D721Med (cell line): ENCODE data around the gene CELF5.
"Not testable (repeated sequence)": the region's sequence is repeated elsewhere in the genome, so short reads cannot be mapped to it uniquely, and the experiment has no call there.

Experiments
- DNase-seq: peaks from one replicate; pipeline ENCODE4 v3.0.0; 2011; ENCODE audit warnings: low spot score; ENCODE audit not compliant: insufficient read length
- FAIRE-seq: peaks from 2 replicates; lab custom pipeline; 2011; peaks lifted over from hg19 to GRCh38; lab: Jason Lieb, UNC
- TF ChIP-seq, protein P1 (sequence below): IDR thresholded peaks from 2 replicates; pipeline ENCODE4 v1.5.1; 2012; ENCODE audit warnings: mild to moderate bottlenecking, control low read depth; ENCODE audit not compliant: insufficient read depth; ENCODE audit errors: missing control alignments

The CELF5 gene

DNA sequence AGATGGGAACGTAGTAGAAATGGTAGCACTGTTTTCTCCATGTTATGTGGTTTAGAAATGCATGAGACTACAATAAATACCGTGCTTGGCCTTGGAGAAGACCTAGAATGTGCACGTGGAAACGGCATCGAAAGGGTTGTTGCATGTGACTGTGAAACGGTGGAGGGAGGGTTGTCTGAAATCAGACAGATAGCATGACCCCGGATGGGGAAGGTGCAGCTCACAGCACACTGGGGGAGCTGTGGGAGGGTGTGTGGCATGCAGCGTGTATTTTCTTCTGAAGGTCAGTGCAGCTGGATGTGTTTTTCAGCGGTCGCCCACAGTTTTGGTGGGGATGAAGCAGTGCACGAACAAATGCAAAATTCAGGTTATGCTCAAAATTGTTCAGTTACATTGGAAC lies 63.4 kb downstream of the CELF5 start:
- TF ChIP-seq, protein P1, sequence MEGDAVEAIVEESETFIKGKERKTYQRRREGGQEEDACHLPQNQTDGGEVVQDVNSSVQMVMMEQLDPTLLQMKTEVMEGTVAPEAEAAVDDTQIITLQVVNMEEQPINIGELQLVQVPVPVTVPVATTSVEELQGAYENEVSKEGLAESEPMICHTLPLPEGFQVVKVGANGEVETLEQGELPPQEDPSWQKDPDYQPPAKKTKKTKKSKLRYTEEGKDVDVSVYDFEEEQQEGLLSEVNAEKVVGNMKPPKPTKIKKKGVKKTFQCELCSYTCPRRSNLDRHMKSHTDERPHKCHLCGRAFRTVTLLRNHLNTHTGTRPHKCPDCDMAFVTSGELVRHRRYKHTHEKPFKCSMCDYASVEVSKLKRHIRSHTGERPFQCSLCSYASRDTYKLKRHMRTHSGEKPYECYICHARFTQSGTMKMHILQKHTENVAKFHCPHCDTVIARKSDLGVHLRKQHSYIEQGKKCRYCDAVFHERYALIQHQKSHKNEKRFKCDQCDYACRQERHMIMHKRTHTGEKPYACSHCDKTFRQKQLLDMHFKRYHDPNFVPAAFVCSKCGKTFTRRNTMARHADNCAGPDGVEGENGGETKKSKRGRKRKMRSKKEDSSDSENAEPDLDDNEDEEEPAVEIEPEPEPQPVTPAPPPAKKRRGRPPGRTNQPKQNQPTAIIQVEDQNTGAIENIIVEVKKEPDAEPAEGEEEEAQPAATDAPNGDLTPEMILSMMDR = no peak
- FAIRE-seq = no peak
- no peak for DNase-seq

DNA sequence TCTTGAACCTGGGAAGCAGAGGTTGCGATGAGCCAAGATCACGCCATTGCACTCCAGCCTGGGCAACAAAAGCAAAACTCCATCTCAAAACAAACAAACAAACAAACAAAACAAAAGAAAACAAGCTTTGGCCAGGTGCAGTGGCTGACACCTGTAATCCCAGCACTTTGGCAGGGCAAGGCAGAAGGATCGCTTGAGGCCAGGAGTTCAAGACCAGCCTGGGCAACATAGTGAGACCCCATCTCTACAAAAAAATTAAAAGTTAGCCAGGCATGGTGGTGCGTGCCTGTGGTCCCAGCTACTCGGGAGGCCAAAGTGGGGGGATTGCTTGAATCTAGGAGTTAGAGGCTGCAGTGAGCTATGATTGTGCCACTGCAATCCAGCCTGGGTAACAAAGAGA lies 64.0 kb downstream of the CELF5 start:
- not testable (repeated sequence) for DNase-seq, FAIRE-seq

DNA sequence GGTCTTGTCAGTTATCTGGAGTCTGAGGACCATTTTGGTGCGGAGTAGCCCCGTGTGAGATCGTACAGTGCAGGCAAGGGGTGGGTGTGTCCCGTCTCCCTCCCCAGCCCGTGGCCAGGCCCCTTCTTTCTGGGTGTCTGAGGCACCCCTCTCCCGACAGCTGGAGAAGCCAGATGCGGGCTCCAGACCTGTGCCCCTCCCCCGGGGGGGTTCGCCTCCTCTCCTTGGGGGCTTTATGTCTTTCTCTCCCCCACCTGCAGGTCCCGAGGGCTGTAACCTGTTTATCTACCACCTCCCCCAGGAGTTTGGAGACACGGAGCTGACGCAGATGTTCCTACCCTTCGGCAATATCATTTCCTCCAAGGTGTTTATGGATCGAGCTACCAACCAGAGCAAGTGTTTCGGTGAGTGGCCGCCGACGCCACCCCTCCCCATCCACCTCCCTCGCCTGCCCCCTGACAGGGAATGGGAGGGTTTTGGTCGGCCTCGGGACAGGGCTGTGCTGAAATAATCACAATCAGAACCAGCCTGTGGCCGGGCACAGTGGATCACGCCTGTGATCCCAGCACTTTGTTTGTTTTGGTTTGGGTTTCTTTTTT lies 65.6 kb downstream of the CELF5 start:
- FAIRE-seq (no peak), DNase-seq (no peak)
- TF ChIP-seq, protein P1 = no peak

DNA sequence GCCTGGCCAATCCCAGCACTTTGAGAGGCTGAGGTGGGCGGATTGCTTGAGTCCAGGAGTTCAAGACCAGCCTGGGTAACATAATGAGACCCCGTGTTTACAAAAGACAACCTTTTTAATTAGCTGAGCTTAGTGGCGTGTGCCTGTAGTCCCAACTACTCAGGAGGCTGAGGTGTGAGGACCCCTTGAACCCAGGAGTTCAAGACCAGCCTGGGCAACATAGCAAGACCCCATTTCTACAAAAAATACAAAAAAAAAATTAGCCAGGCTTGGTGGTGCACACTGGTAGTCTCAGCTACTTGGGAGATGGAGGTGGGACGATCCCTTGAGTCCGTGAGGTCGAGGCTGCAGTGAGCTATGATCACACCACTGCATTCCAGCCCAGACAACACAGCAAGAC lies 66.4 kb downstream of the CELF5 start:
- FAIRE-seq, DNase-seq: not testable (repeated sequence)

DNA sequence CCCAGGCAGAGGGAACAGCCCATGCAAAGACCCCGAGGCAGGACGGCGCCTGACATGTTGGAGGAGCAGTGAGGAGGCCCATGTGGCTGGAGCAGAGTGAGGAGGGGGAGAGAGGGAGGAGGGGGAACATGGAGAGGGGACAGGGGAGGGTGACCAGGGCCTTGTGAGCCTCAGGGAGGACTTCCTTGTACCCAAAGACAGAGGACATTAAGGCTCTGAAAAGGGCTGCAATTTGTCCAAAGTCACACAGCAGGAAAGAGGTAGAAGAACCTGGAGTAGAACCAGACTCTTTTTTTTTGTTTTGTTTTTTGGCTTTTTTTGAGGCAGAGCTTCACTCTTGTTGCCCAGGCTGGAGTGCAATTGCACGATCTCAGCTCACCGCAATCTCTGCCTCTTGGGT lies 67.2 kb downstream of the CELF5 start:
- FAIRE-seq = no peak
- TF ChIP-seq, protein P1 = no peak
- DNase-seq = no peak

DNA sequence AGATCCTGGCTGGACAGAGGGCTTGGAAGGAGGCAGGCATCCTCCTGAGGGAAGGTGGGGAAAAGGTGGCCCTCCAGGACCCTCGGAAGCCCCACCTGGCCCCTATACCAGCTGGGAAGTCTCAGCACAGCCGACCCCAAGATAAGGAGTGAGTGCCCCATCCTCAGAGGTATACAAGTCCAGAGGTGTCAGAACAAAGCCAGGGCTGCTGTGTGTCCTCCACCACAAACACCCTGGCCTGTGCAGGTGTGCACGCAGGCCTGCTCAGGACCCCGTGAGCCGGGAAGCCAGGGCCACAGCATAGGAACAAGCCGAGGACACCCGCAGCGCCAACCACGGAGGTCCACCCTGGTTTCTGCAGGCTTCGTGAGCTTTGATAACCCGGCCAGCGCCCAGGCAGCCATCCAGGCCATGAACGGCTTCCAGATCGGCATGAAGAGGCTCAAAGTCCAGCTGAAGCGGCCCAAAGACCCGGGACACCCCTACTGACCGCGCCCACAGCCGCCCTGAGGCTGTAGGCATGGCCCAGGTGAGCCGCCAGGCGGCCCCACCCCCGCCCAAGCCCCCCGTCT lies 68.6 kb downstream of the CELF5 start:
- FAIRE-seq = no peak
- TF ChIP-seq, protein P1 = no peak
- DNase-seq = no peak

DNA sequence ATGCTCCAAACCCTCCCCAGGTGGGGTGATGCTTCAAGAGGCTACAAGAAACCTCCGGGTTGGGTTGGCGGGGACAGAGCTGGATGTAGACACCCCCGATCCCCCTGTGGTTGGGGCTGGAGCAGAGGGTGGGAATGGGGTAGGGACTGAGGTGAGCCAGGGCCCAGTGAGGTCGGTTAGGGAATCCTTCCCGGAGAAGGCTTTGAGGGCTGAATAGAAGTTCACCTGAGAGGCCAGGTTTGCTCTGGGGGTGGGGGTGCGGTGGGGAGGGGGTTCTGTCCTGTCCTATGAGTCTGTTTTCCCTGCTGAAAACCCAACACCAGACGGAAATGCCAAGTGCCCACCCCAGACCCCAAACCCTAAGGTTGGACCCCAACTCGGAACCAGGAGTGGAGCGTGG lies 69.1 kb downstream of the CELF5 start:
- DNase-seq = no peak
- no peak for FAIRE-seq
- TF ChIP-seq, protein P1 = no peak

DNA sequence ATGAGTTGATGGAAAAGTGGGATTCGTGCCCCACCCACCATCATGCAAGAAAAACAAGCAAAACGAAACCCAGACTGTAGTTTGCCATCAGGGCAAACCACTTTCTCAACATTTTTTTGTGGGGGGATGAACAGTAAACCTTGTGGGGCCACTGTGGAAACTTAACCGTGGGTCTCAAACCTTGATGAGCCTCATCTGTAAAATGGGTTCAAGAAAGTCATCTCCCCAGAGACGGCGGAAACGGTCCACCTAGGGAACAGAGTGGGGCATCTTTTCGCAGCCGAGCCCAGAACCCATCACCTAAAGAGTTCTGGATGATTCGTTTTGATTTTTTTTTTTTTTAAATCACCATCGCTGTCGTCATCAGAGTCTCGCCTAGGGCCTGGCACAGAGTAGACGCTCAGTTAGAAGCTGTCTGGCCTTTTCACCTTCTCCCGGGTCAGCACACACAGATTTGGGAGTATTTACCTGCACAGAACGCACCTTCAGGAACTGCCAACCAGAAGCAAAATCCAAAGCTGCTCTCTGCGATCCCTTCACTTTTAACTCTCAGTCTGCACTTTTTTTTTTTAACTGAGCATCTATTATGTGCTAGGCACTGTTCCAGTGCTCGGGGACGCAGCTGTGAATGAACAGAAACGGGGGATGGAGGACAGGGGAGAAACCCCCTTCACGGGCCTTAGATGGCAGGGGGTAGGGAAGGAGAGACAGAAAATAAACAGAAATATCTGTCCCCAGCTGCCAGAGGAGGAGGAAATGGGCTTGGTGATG lies 69.8 kb downstream of the CELF5 start:
- FAIRE-seq = no peak
- TF ChIP-seq, protein P1 = no peak
- DNase-seq = no peak
